LNCaP clone FGC (cell line): ENCODE results near the gene TMPRSS11D.

ENCODE experiments used
- DNase-seq: peaks from one replicate; pipeline ENCODE4 v3.0.0-alpha.2; 2011; ENCODE audit warnings: low read depth
- H3K4me3 ChIP-seq: 2 replicates; pipeline ENCODE4 v1.5.1; 2011; ENCODE audit warnings: mild to moderate bottlenecking, low read depth, low read length, control low read depth
- TF ChIP-seq, protein P1 (sequence below): IDR thresholded peaks from 2 replicates; pipeline ENCODE4 v1.5.1; 2012; ENCODE audit warnings: mild to moderate bottlenecking; ENCODE audit not compliant: control insufficient read depth, insufficient read depth; ENCODE audit errors: extremely low read depth

The TMPRSS11D gene

DNA sequence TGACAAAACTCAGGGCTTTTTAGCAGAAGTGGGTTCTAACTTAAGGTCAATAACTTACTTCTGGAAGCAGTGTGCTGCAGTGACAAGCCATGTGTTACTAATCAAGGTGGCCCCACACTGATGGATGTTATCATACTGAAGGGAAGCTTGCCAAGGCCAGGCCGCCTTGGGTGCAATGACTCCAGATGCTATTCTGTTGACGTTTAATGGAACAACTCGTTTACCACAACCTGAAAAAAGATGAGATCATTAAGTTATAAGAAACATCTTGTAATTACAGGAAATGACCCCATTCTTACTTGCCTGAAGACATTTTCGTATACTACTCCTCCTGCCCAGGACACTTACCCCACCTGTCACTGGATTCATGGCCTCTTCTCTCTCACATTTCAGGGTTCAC, 38.9 kb upstream of the TMPRSS11D start:
- no peak overlapping the region for H3K4me3 ChIP-seq
- TF ChIP-seq, protein P1, sequence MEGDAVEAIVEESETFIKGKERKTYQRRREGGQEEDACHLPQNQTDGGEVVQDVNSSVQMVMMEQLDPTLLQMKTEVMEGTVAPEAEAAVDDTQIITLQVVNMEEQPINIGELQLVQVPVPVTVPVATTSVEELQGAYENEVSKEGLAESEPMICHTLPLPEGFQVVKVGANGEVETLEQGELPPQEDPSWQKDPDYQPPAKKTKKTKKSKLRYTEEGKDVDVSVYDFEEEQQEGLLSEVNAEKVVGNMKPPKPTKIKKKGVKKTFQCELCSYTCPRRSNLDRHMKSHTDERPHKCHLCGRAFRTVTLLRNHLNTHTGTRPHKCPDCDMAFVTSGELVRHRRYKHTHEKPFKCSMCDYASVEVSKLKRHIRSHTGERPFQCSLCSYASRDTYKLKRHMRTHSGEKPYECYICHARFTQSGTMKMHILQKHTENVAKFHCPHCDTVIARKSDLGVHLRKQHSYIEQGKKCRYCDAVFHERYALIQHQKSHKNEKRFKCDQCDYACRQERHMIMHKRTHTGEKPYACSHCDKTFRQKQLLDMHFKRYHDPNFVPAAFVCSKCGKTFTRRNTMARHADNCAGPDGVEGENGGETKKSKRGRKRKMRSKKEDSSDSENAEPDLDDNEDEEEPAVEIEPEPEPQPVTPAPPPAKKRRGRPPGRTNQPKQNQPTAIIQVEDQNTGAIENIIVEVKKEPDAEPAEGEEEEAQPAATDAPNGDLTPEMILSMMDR, result no peak
- no peak for DNase-seq

DNA sequence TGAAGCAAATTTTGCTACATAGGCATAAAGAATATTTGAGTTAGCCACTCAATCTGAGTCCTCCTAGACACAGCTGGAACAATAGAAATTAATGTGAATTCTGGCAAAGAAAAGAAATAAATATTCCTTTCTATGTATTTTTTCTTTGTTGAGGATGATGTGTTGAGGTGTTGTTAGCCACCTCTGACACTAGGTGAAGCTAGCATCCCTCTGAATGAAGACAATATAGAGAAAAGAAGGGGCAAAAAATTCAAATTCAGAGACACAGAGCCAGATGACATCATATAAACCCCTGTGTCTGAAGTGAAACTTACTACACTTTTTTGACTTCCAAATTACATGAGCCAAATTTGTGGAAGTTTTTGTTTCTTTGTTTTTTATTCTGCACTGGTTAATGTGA, 34.6 kb upstream of the TMPRSS11D start:
- H3K4me3 ChIP-seq, result no peak overlapping the region
- no peak for DNase-seq
- TF ChIP-seq, protein P1, result peak; percentile 73

DNA sequence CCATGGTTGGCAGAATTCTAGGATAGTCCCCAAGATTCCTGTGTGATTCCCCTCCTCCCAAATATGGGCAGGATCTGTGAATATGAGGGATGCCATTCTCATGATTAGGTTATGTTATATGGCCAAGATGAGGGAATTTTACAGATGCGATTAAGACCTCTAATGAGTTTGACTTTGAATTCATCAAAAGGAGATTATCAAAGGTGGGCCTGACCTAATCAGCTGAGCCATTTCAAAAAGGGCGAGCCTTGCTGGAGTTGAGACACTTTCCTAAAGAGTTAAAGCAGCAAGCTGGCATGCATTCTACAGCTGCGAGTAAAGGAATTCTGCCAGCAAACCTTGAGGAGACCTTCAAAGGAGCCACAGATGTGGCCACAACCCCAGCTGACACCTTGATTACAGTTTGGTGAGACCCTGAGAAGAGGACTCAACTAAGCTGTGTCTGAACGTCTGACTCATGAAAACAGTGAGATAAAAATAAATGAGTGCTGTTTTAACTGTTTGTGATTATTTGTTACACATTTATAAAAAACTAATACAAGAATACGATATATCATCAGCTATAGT, 31.7 kb upstream of the TMPRSS11D start:
- no peak overlapping the region for H3K4me3 ChIP-seq
- DNase-seq, result no peak
- TF ChIP-seq, protein P1, result no peak

DNA sequence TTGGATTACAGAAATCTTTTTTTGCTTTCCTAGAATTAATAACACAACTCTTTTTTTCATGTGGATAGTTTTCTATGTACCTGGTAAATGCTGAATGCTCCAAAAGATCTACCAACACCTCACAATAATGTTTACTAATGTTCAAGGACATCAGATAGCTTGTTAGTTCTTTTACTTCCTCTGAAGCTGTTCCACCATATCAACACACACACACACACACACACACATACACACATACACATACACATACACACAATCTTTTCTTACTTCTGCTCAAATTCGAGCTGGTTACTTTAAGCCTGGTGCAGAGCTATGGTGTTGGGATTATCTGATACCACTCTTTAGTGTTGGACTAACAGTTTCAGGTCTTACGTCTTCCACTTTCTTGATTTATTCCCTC, 28.3 kb upstream of the TMPRSS11D start:
- DNase-seq, result no peak
- no peak overlapping the region for H3K4me3 ChIP-seq
- TF ChIP-seq, protein P1, result no peak

DNA sequence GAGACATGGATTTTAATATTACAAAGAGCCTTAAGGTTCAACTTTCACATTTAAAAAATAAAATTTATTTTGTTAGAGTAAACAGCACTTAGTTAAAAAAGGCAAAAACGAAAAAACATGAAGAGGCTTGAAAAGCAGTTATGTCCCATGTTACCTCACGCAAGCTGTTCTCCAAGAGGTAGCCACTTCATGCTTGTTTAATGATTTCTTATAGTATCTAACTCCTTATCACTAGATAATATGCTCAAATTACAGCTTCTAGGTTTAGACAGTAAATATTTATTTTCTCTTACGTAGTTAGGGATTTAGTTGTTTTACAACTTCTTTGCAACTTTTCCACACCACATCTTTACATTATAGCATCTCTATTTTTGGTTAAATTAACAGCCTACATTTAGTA, 27.8 kb upstream of the TMPRSS11D start:
- DNase-seq, result no peak
- H3K4me3 ChIP-seq, result no peak overlapping the region
- TF ChIP-seq, protein P1, result no peak

DNA sequence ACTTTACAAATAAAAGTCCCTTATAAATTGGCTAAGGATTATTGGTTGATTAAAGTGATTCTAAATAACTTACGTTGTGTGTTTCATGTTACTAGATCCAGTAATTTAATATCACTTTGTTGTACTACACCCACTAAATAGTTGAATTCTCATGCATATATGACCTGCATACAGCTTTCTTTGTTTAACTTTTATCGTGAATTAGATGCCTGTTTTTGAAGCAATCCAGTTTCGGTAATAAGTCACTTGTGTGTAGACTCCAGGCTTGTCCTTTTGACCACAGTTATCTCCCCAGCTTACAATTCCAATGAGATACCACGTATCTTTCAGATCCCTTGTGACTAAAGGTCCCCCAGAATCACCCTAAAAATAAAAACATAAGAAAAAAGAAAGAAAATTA, 27.3 kb upstream of the TMPRSS11D start:
- TF ChIP-seq, protein P1, result no peak
- DNase-seq, result no peak
- H3K4me3 ChIP-seq, result no peak overlapping the region

DNA sequence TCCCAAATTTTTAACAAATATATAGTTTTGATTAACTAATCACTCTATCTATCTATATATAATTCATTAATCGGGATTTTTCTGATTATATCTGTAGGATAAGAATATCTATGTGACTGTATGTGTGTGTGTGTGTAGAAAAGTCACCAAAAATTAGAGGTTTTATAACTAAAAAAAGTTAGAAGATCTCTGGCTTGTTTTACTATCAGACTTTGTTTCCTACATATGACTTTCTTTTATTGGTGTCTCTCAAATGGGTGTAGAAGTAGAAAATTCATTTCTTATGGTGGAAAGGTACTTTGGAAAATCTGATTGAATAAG, 26.7 kb upstream of the TMPRSS11D start:
- TF ChIP-seq, protein P1, result no peak

More for the DNA sequence above, 26.7 kb upstream of the TMPRSS11D start:
- H3K4me3 ChIP-seq, result no peak overlapping the region
- no peak for DNase-seq
